ENCODE data around the gene MMADHC. TPM values are rescaled to one million over a fixed set of nuclear protein-coding genes. Genes with fewer than 3 reads are reported as not detected.

MMADHC gene
- total RNA-seq, 1 experiment from 2014 or later, result 126 TPM

DNA sequence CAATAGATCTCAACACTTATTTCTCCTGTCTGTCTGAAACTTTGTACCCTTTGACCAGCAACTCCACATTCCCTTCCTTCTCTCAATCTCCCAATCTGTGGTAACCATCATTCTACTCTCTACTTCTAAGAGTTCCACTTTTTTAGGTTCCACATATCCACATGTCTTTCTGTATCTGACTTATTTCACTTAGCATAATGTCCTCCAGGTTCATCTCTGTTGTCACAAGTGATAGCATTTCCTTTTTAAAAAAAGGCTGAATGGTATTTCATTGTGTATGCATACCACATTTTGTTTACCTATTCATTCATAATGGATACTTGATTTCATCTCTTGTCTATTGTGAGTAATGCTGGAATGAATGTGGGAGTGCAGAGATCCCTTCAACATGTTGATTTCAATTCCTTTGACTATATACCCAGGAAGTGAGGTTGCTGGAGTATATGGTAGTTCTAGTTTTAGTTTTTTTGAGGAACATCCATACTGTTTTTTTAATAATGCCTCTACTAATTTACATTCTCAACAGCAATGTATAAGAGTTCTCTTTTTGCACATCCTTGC lies 18.8 kb upstream of the MMADHC start:
- no peak for ATAC-seq
- ChIA-PET POLR2A (no interaction called here), CTCF (no interaction called here)
- Mint-ChIP-seq H3K27ac (no peak overlapping the region), H3K4me1 (no peaks in the 10 kb centered on the region), H3K27me3 (ENCODE audit: low read depth) (no peaks in the 10 kb centered on the region), H3K9me3 (peaks cover 24% of the 10 kb centered on the region), H3K36me3 (peaks cover 8% of the 10 kb centered on the region), H3K4me3 (no peak overlapping the region)
- DNase-seq (ENCODE audit: low spot score), result no peak
- TF ChIP-seq ZNF396 (CRISPR knock-in tag; IDR thresholded peaks at IDR 0.05; ENCODE audit: borderline replicate concordance), result no peak
- no peak for TF ChIP-seq MXD4 (CRISPR knock-in tag; IDR thresholded peaks at IDR 0.05; ENCODE audit: borderline replicate concordance)
- TF ChIP-seq TEAD4 (CRISPR knock-in tag; IDR thresholded peaks at IDR 0.05), result no peak
- TF ChIP-seq PRRX2 (CRISPR knock-in tag; IDR thresholded peaks at IDR 0.05), result no peak
- TF ChIP-seq, protein P1, sequence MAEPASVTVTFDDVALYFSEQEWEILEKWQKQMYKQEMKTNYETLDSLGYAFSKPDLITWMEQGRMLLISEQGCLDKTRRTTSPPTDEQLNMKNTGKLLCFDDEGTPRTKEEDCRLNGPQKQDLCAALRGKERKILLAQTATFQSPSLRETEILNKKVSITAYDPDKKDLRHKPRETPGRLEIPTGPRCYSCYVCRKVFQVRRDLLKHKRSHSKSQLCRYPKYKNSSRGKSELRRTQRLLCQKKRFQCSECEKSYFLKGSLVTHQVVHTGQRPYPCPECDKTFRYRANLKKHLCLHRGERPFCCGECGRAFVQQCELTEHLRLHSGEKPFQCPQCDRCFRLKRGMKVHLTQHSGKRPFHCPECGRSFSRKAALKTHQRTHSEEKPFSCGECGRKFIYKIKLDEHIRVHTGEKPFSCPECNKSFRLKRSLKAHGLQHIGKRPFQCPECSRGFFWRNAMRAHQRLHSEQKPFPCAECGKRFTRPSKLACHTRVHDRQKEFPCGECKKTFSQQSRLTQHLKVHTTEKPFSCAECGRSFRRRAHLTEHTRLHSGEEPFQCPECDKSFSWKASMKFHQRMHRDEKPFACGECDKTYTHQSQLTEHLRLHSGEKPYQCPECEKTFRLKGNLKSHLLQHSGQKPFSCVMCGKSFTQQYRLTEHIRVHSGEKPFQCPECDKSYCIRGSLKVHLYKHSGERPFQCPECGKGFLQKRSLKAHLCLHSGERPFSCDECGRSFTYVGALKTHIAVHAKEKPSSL (CRISPR knock-in tag; conservative IDR thresholded peaks at IDR 0.05), result no peak
- no peak for TF ChIP-seq STAT6 (CRISPR knock-in tag; conservative IDR thresholded peaks at IDR 0.05; ENCODE audit: low read depth)
- no peak for TF ChIP-seq ZNF232 (CRISPR knock-in tag; IDR thresholded peaks at IDR 0.05)
- TF ChIP-seq E2F5 (CRISPR knock-in tag; IDR thresholded peaks at IDR 0.05), result no peak
- TF ChIP-seq, protein P2, sequence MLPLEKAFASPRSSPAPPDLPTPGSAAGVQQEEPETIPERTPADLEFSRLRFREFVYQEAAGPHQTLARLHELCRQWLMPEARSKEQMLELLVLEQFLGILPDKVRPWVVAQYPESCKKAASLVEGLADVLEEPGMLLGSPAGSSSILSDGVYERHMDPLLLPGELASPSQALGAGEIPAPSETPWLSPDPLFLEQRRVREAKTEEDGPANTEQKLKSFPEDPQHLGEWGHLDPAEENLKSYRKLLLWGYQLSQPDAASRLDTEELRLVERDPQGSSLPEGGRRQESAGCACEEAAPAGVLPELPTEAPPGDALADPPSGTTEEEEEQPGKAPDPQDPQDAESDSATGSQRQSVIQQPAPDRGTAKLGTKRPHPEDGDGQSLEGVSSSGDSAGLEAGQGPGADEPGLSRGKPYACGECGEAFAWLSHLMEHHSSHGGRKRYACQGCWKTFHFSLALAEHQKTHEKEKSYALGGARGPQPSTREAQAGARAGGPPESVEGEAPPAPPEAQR (CRISPR knock-in tag; IDR thresholded peaks at IDR 0.05), result no peak
- no peak for TF ChIP-seq JUN (CRISPR knock-in tag; IDR thresholded peaks at IDR 0.05)
- TF ChIP-seq TEAD1 (CRISPR knock-in tag; IDR thresholded peaks at IDR 0.05), result no peak
- TF ChIP-seq ERG (CRISPR knock-in tag; IDR thresholded peaks at IDR 0.05), result no peak
- no peak for TF ChIP-seq ZNF416 (CRISPR knock-in tag; IDR thresholded peaks at IDR 0.05)

DNA sequence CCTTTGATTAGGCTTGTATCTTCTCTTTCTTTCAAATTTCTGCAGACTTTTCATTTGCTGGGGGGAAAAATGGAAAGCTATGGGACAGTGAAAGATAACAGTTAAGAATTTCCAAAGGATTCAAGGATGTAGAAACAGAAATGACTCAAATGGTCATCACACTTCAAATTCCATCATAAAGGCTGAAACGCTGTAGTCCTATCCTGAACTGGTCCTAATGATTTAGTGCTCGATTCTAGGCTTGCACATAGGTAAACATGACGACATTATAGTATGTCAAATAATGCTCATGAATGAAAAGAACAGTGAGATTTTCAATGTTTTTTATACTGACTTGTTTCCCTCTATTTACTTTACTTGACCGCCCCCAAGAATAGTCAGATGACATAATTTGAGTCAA lies 15.7 kb upstream of the MMADHC start:
- CTCF ChIA-PET, result no interaction called here
- H3K36me3 Mint-ChIP-seq, result peaks cover 21% of the 10 kb centered on the region
- POLR2A ChIA-PET, result no interaction called here
- TF ChIP-seq CREB1 (CRISPR knock-in tag; IDR thresholded peaks at IDR 0.05) (no peak), SOX15 (CRISPR knock-in tag; IDR thresholded peaks at IDR 0.05) (no peak), E2F5 (CRISPR knock-in tag; IDR thresholded peaks at IDR 0.05) (no peak), FOXP1 (CRISPR knock-in tag; IDR thresholded peaks at IDR 0.05; ENCODE audit: borderline replicate concordance) (no peak)
- TF ChIP-seq, protein P1 (CRISPR knock-in tag; conservative IDR thresholded peaks at IDR 0.05), result no peak
- TF ChIP-seq, protein P3, sequence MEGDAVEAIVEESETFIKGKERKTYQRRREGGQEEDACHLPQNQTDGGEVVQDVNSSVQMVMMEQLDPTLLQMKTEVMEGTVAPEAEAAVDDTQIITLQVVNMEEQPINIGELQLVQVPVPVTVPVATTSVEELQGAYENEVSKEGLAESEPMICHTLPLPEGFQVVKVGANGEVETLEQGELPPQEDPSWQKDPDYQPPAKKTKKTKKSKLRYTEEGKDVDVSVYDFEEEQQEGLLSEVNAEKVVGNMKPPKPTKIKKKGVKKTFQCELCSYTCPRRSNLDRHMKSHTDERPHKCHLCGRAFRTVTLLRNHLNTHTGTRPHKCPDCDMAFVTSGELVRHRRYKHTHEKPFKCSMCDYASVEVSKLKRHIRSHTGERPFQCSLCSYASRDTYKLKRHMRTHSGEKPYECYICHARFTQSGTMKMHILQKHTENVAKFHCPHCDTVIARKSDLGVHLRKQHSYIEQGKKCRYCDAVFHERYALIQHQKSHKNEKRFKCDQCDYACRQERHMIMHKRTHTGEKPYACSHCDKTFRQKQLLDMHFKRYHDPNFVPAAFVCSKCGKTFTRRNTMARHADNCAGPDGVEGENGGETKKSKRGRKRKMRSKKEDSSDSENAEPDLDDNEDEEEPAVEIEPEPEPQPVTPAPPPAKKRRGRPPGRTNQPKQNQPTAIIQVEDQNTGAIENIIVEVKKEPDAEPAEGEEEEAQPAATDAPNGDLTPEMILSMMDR (IDR thresholded peaks at IDR 0.05), result no peak
- TF ChIP-seq, protein P2 (CRISPR knock-in tag; IDR thresholded peaks at IDR 0.05), result no peak

More for the DNA sequence above, 15.7 kb upstream of the MMADHC start:
- H3K9me3 Mint-ChIP-seq, result peaks cover 31% of the 10 kb centered on the region
- no peaks in the 10 kb centered on the region for H3K4me1 Mint-ChIP-seq
- H3K27me3 Mint-ChIP-seq (ENCODE audit: low read depth), result no peaks in the 10 kb centered on the region
- DNase-seq (ENCODE audit: low spot score) (no peak), ATAC-seq (no peak)
- H3K27ac Mint-ChIP-seq, result no peak overlapping the region
- H3K4me3 Mint-ChIP-seq, result no peak overlapping the region

Data from WTC11 (cell line).